ENCODE measurements around the gene TFAP2A. TPM values are rescaled to one million over a fixed set of nuclear protein-coding genes. Genes with fewer than 3 reads are reported as not detected.

TFAP2A gene
- total RNA-seq, 1 donor from 2014 or later, result 2.1 TPM

GRCh38 chr6:10401004-10401536 is 13.8 kb downstream of the TFAP2A start:
- no peak for DNase-seq (ENCODE audit: low read depth, low spot score)

- DNase-seq (ENCODE audit: low read depth, low spot score), result no peak
Observed at GRCh38 chr6:10400330-10400729, 14.5 kb downstream of the TFAP2A start.

GRCh38 chr6:10399451-10399850 is 15.4 kb downstream of the TFAP2A start:
- DNase-seq (ENCODE audit: low read depth, low spot score), result no peak

- DNase-seq (ENCODE audit: low read depth, low spot score), result no peak
Observed at GRCh38 chr6:10398446-10399218, 16.2 kb downstream of the TFAP2A start.

GRCh38 chr6:10397756-10398445 is 17.0 kb downstream of the TFAP2A start:
- no peak for DNase-seq (ENCODE audit: low read depth, low spot score)

- DNase-seq (ENCODE audit: low read depth, low spot score), result no peak
Observed at GRCh38 chr6:10396785-10397184, 18.1 kb downstream of the TFAP2A start.

GRCh38 chr6:10395704-10396546 is 18.9 kb downstream of the TFAP2A start:
- no peak for DNase-seq (ENCODE audit: low read depth, low spot score)

GRCh38 chr6:10395171-10395703 is 19.6 kb downstream of the TFAP2A start:
- DNase-seq (ENCODE audit: low read depth, low spot score), result no peak

GRCh38 chr6:10393544-10394225 is 21.2 kb downstream of the TFAP2A start:
- DNase-seq (ENCODE audit: low read depth, low spot score), result no peak

GRCh38 chr6:10391799-10392198 is 23.1 kb downstream of the TFAP2A start:
- DNase-seq (ENCODE audit: low read depth, low spot score), result no peak

- no peak for DNase-seq (ENCODE audit: low read depth, low spot score)
Observed at GRCh38 chr6:10391299-10391630, 23.6 kb downstream of the TFAP2A start.

- no peak for DNase-seq (ENCODE audit: low read depth, low spot score)
Observed at GRCh38 chr6:10390495-10391298, 24.2 kb downstream of the TFAP2A start.

- DNase-seq (ENCODE audit: low read depth, low spot score), result no peak
Observed at GRCh38 chr6:10389739-10390494, 25.0 kb downstream of the TFAP2A start.

GRCh38 chr6:10386756-10387654 is 27.9 kb downstream of the TFAP2A start:
- DNase-seq (ENCODE audit: low read depth, low spot score), result no peak

GRCh38 chr6:10386220-10386619 is 28.7 kb downstream of the TFAP2A start:
- no peak for DNase-seq (ENCODE audit: low read depth, low spot score)

GRCh38 chr6:10385524-10386132 is 29.2 kb downstream of the TFAP2A start:
- no peak for DNase-seq (ENCODE audit: low read depth, low spot score)

- no peak for DNase-seq (ENCODE audit: low read depth, low spot score)
Observed at GRCh38 chr6:10384610-10385523, 30.0 kb downstream of the TFAP2A start.
